ENCODE data around the gene CYBA. TPM values are rescaled to one million over a fixed set of nuclear protein-coding genes. Genes with fewer than 3 reads are reported as not detected.

CYBA gene
- total RNA-seq: 100 to 1,000 TPM in 1 of 2 donors, 10 to 100 TPM in 1; 71.4 to 168 TPM
- long read RNA-seq, donor 1, transcript CYBA-201 (6 exons, 797 nt): major isoform, 31 of 39 reads
- long read RNA-seq, donor 1, partial matches to known transcripts: 4 of 39 reads
- long read RNA-seq, donor 1, other reads (novel, unspliced or antisense): 3 of 39 reads
- long read RNA-seq, donor 2, partial matches to known transcripts: 1 of 2 reads
- long read RNA-seq, donor 2, other reads (novel, unspliced or antisense): 0 of 2 reads

DNA sequence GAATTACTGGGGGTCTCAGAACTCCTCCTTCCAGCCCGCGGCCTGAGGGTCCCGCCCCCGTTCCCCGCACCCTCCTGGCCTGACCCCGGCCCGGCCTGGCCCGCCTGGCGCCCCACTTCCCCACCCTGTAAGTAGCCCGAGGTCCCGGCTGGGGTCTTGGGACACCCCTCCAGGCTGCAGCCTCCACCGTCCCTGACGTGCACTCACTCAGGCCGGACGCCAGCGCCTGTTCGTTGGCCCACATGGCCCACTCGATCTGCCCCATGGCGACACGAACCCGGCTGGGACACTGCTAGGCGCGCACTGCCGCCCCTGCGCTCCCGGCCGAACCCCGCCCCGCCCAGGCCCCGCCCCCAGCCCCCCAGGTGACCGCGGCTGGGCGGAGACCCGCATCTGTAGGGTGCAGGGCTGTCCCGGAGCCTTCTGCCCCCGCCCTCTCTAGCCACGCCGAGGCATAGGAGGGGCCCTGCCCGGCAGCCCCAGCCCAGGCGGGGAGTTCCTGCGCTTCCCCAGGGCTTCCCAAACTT, at the start of gene CYBA:
CYBA (minus strand) TSS at position 305 of the 527 bp plus-strand sequence; CDS start at position 265, 40 bp downstream.
- intact Hi-C loops (cut with DNase I): no loop called here
- peak; percentile 95 for DNase-seq (ENCODE audit: low spot score)

DNA sequence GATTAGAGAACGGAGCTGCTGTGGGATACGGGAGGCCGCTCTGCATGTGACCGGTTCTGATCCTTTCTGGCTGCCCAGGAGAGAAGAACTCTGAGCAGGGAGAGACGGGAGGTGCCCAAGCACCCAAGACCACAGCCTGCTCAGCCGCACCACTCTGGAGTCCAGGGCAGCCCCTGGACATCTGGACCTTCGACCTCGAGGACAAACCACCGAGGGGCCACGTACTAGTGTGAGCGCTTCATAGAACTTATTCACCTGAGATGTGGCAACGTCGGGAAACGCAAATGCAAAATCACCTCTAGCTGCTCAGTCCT, 49.4 kb upstream of the CYBA start:
- no peak for DNase-seq (ENCODE audit: low spot score)
- intact Hi-C loops (cut with DNase I): loop anchor here in 1 of 2 donors (10.0 kb wide), 1 partner anchor 945 kb away; no protein-coding TSS in a partner anchor

DNA sequence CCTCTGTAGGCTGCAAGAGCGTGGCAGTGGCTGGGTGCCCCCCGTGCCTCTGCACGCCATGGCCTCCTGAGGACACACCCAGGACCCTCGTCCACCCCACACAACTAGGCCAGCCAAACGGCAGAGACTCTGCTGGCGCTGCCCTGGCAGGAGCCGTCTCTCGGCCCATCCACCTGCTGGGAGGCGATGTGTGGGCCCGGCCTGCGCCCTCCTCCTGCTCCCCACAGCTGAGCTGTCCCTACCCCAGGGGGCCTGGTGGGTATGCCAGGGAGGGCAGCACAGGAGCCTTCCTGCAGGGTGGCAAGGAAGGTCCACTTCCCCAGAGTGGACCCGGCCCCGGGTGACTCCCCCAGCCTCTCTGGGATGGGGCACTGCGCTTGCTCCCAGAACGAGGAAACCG, 48.3 kb upstream of the CYBA start:
- intact Hi-C loops (cut with DNase I): no loop called here
- no peak for DNase-seq (ENCODE audit: low spot score)

DNA sequence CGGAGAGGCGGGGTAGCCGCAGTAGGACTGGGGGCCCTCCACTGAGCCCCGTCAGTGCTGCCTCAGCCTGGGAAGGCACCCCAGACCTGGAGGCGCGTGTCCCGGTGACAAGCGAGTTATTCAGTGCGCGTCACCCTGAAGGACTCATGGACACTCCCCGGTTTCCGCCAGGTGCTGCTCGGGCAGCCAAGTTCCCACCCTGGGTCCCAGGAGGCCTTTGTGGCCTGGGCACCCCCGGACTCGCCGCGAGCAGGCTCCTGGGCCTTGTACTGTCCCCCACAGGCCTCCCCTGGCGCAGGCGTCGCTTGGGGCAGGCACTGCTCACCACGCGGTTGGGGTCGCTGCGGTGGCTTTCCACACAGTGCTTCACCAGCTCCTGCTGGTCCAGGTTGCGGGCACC, 47.8 kb upstream of the CYBA start:
- intact Hi-C loops (cut with DNase I): no loop called here
- DNase-seq (ENCODE audit: low spot score): no peak

DNA sequence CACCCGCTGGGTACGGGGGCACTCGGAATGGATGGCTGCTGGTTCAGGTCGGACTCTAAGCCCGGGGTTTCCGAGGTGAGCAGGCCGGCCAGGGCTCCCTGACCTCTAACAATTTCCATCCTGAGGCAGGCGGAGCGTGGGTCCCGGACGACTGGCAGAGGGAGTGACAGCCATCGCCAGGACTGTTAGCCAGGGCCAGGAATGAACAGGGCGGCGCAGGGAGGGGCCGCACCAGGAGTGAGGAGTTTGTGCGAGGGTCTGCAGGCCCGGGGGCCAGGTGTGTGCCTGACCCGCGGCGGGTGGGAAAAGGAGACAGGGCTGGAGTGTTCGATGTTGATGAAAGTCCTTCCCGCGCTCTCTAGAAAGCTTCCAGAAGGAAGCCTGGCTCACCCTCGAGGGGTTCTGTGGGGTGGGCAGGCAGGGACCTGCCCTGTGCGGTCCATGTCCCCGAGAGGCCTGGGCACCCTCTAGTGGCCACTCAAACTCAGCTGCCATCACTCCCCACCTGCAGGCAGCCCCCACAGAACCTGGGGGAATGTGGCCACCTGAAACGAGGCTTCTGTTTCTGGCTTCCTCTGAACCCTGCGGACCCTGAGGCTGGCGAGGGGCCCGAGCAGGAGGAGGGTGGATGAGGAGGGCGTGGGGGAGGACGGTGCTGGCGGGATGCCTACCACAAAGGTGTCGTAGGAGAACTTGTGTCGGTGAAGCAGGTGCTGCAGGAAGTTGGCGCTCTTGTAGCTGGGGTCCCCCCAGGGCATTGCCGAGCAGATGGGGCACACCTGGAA, 47.2 kb upstream of the CYBA start:
- intact Hi-C loops (cut with DNase I): no loop called here
- no peak for DNase-seq (ENCODE audit: low spot score)

DNA sequence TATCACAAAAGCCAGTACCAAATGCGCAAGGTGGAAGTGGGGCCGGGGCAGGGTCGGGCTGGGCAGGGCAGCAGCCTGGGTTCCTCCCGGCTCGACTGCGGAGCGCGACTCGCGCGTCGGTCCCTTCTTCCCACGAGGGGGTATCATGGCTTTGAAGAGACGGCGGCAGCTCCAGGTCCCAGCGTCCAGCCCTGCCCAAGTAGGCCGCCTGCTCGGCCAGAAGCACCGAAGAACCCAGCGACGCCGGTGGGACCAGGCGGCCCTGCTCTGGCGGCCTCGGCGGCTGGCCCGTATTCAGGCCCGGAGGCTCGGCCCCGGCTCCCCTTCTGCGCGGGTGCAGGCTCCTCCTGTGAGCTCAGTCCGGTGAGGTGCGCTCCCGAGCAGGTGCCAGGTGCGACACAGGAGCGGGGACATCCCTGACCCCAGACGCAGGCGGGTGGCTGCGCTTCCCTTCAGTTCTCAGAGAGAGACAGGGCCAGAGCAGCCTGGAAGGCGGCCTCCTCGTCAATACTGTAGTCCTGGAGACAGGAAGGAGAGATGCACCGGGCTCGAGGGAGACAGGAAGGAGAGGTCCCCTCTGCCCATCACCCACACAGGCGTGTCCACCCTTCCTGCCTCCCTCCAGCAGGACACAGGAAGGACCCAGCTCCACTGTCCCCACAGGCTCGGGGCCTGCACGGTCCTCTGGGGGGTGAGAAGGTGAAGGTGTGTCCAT, 46.4 kb upstream of the CYBA start:
- intact Hi-C loops (cut with DNase I): no loop called here
- no peak for DNase-seq (ENCODE audit: low spot score)

DNA sequence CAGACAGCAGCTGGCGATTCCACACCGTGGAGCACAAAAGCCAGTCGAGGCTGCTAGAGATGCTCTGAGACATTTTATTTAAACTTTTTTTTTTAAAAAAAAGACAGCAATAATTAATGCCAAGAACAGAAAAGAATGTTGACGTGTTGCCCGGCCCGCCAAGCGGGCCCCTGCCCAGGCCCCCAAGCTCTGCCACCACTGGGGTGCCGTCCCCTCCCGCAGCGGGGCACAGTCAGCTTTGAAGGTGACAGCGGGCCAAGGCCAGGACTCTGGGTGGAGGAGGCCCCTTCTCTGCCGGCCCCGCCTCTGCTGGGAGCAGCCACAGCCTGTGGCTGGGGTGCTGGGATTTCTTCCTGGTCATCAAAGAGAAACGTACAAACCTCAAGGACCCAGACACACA, 45.6 kb upstream of the CYBA start:
- intact Hi-C loops (cut with DNase I): no loop called here
- DNase-seq (ENCODE audit: low spot score): no peak

DNA sequence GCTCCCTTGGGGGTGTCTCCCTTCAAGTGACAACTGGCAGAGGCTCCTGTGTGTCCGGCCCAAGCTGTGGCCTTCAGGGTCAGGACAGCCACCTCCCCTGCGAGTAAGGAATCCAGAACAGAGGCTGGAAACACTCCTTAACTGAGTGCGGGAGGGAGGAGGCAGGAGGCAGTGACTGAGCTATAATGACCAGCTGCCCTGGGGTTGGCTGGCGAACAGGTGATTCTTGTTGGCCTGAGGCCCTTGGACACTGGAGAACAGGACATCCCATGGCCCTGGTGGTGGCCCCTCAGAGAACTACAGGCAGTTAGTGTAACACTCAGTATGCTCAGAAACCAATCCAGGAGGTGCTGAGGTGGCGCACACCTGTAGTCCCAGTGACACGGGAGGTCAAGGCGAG, 44.9 kb upstream of the CYBA start:
- intact Hi-C loops (cut with DNase I): no loop called here
- no peak for DNase-seq (ENCODE audit: low spot score)

DNA sequence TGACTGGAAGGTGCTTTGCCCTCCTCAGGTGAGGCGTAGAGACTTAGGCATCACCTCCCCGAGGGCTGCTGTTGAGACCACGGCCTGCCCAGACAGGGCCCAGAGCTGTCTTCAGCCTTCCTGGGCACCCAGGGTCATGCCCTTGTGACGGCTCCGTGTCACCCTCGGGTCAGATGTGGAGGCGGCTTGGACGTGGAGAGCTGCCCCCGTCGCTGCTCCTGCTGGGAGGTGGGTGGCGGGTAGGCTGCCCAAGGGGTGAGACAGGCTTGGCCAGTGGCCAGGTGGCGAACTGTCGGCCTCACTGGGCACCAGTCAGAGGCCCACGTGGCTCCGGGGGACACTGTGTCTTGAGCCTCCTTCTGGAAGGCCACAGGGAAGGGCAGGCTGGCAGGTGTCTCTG, 44.4 kb upstream of the CYBA start:
- no peak for DNase-seq (ENCODE audit: low spot score)
- intact Hi-C loops (cut with DNase I): no loop called here

DNA sequence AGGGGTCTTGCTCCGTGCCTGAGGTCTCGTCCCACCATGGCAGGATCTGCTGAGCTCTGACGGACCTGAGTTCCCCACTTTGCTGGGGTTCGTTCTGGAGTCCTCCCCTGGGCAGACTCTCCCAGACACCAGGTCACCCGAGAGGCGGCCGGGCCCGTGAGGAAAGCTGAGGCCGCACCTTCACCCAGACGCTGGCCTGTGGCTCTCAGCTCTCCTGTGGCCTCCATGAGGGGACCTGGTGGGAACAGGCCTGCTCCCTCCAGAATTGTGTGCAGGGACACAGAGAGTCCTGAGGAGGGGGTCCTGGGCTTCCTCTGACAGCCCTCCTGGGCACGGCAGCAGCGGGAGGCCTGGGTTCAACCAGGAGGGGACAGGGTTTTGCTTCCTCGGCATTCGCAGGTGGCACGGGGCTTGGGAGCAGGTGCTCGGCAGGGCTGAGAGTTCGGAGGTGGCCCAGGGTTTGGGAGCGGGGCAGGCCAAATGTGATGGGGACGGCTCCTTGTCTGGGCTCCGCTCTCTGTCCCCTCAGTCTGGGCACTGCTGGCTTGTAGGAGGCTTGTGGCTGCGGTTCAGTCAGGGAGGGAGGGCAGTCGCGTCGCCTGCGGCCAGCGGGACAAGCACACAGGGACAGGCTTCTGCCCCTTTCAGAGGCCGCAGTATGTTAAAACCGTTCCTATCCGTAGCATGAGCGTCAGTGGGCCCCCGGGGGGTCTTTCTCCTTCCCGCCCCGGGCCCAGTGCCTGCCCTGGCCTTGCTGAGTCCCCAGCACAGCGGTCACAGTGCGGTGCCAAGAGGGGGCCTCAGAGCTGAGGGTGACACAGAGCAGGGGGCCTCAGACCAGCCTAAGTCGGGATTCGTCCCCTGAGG, 43.6 kb upstream of the CYBA start:
- intact Hi-C loops (cut with DNase I): no loop called here

DNA sequence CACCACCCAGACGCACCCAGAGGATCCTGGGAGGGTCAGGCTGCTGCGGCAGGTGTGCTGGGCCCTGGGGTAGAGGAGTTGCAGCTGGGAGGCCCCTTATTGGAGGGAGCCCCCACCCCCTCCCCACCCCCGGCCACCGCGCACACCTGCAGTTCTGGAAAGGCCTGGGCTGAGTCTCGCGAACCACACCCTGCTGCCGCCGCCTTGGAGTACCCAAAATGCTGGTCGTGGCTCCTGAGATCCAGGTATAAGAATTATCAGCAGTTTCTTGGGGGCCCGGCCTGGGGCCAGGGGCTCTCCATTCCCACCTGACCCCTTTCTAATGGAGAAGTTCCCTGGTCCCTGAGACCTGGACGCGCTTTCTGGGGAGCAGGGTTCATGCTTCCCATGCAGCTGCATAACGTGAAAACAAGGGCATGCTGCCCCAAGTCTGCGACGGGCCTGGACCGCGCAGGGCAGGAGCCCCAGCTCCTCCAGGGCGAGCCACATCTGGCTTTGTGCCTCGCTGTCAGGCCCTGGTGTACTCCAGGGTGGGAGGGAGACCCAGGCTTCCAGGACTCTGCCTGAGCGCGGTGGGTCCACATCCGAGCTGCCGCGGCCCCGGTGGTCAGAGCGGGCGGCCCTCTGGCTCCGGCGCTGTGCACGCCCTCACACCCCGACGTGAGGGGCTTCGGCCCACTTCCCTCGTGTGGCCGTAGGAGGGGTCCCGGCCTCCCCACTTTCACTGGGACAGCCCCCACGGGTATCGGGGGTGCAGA, 42.7 kb upstream of the CYBA start:
- intact Hi-C loops (cut with DNase I): no loop called here
- no peak for DNase-seq (ENCODE audit: low spot score)

More for the DNA sequence above, 43.6 kb upstream of the CYBA start:
- no peak for DNase-seq (ENCODE audit: low spot score)

DNA sequence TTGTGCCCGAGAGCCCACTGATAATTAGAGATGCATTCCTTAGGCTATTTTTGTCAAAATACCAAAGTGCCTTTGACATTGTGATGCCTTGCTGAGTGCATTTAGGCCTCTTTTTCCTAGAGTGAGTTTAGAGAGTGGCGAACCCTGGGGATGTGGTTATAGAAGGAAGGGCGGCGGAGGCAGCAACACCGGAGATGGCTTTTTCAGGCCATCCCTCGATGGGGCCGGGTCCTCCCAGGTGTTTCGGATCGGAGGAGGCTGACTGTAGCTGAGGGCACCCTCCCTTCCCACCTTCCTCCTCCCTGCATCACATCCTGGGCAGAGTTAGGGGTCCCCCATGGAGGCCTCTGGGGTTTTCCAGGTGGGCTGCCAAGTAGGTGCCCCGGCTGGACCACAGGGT, 42.0 kb upstream of the CYBA start:
- intact Hi-C loops (cut with DNase I): no loop called here
- DNase-seq (ENCODE audit: low spot score): no peak

DNA sequence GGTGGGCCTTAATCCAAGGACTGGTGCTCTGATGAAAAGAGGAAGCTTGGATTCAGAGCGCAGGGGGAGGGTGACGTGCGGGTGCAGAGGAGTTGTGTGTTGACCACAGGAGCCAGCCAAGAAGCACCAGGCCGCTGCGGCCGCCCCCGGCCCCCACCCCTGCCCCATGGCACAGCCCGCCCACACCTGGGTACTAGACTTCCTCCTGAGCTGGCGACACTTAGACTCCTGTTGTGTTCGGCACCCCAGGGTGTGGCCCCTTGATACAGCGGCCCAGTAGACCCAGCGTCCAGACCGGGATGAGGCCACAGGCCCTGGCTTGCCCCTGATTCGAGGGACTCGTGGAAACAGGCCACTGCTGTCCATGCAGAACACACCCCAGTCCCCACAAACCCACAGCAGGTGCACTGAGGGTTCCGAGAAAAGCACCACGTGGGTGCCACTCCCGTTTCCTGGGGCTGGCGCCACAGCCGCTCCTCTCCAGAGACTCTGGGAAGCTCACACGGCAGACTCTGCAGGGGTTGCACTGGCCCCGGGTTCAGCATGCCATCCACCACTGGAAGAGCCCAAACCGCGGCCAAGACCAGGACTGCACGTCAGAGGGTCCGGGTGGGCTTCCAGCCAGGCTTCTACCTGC, 41.2 kb upstream of the CYBA start:
- no peak for DNase-seq (ENCODE audit: low spot score)
- intact Hi-C loops (cut with DNase I): no loop called here

DNA sequence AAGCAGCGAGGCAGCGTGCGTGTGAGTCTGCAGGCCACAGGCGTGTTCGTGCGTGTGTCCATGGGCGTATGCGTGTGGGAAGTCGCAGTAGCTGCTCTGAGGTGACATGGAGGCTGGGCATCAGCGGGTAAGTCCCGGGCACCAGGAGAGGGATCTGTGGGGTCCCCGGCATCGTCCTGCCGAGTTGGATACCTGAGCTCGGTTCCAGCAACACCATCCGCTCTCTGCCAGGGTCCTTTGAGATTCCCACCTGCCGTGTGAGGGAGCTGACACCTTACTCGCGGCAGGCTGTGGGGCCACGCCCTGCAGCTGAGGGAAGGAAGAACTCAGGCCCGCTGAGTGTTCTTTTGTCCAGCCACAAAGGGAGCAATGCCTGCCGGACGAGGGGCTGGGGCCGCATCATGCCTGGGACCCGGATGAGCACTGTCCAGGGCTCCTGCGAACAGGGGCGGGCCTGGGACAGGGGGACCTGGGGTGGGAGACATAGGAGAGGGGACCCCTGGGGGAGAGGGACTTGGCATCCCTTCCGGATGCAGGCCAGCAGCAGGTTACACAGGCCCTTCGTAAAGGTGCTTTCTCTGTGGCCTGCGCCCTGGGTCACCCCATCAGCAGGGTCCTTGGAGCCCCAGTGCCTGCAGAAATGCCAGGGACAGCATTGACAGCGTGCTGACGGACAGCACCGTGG, 40.4 kb upstream of the CYBA start:
- intact Hi-C loops (cut with DNase I): no loop called here
- no peak for DNase-seq (ENCODE audit: low spot score)

DNA sequence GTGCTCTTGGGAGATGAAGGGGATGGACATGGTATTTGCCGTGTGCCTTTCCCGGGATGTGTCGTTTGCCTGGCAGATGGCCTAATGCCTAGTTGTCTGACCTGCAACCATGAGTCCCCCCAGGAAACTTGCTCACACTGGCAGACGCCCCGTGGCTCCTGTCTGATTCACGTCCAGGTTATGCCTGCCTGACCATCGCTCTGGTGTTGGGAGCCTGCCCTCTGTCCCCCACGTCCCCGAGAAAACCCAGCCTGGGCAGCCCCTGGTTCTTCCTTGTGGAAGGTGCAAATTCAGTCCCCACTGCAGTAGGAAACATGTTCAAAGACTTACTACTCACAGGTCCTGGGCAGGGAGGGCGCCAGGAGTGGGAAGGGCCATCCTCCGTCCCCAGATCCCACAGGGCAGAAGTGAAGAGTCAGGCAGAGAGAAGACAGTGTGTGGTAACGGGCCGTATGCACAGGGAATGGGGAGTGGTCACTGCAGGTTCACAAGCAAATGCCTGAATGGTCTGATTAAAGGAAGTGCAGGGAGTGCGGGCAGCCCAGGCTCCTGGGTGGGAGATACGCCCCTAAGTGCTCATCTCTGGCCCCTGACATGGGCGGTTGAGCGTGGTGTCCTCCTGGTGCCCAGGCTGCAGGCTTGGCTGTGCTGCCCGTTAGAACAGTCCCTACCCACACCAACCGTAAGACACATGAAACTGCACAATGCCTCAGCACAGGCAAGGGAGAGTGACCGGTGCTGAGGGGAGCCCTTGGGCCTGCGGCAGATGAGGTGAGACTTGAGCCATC, 39.7 kb upstream of the CYBA start:
- DNase-seq (ENCODE audit: low spot score): no peak
- intact Hi-C loops (cut with DNase I): no loop called here

DNA sequence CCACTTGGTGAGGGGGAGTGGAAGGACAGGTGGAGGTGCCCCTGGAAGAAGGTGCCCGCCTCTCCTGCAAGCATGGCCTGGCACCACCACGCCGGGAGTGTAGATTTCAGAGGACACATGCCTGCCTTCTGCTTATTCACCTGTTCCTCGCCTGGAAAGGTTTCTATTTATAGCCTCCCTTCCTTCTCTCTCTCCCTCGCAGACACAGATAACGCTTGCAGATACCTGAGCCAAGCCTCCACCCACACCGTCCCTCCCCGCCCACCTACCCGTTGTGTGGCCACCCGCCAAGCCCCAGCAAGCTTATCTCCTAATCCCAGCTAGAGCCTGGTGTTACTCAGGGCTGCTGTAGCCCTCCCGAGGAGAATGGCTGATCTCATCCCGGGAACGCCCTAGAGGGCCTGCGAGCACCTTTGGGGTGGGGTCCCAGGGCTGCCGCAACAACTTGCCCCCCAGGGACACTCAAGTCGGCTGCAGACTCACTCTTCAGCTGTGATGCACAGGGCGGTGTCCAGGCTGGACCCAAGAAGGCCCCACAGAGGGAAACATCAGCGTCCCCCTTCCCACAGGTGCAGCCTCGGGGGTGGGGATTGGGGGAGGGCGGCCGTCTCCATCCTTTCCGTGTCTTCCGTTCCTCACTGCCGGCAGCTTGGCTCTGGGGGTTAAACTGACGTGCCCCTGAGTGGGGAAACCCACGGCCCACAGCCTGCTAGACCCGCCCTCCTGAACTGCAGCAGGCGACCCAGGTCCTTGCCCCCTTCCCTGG, 37.3 kb upstream of the CYBA start:
- no peak for DNase-seq (ENCODE audit: low spot score)
- intact Hi-C loops (cut with DNase I): no loop called here

Data from posterior vena cava (tissue), 2 donors.